Effector memory CD4-positive, alpha-beta T cell (primary cell): ENCODE data around the gene GPD2.

ENCODE experiments used
- DNase-seq, 3 donors: peaks; one replicate each; pipeline ENCODE4 v3.0.0-alpha.2; 2020
- H3K27ac ChIP-seq: 2 replicates; pipeline ENCODE4 v1.7.0; 2013; ENCODE audit warnings: mild to moderate bottlenecking, low read length, moderate library complexity; ENCODE audit not compliant: insufficient read depth, poor library complexity, severe bottlenecking
- H3K27me3 ChIP-seq: replicated peaks from 2 replicates; pipeline ENCODE4 v1.7.0; 2013; ENCODE audit warnings: mild to moderate bottlenecking, low read length; ENCODE audit not compliant: insufficient read depth, control insufficient read depth, poor library complexity, severe bottlenecking
- H3K36me3 ChIP-seq: 2 replicates; pipeline ENCODE4 v1.7.0; 2013; ENCODE audit warnings: mild to moderate bottlenecking, low read length, moderate library complexity; ENCODE audit not compliant: control insufficient read depth, insufficient read depth
- H3K4me1 ChIP-seq: 2 replicates; pipeline ENCODE4 v1.7.0; 2013; ENCODE audit warnings: low read length, mild to moderate bottlenecking; ENCODE audit not compliant: control insufficient read depth, insufficient read depth, poor library complexity, severe bottlenecking
- H3K4me3 ChIP-seq: 2 replicates; pipeline ENCODE4 v1.7.0; 2013; ENCODE audit warnings: low read length, low read depth, mild to moderate bottlenecking; ENCODE audit not compliant: insufficient read depth, poor library complexity, severe bottlenecking
- H3K9me3 ChIP-seq: 2 replicates; pipeline ENCODE4 v1.7.0; 2013; ENCODE audit warnings: mild to moderate bottlenecking, low read length, moderate library complexity; ENCODE audit not compliant: control insufficient read depth

The GPD2 gene

GRCh38 chr2:156436497-156437085 is 412 bp downstream of the GPD2 start:
- DNase-seq: no peak
- Histone ChIP-seq H3K4me1 (peaks cover 20% of the 10 kb centered on the region), H3K9me3 (no peaks in the 10 kb centered on the region), H3K27ac (peak overlapping the region; percentile 69), H3K27me3 (no peaks in the 10 kb centered on the region), H3K36me3 (no peaks in the 10 kb centered on the region), H3K4me3 (peak overlapping the region; percentile 75)

- Histone ChIP-seq H3K4me3 (peak overlapping the region; percentile 75), H3K27me3 (no peaks in the 10 kb centered on the region), H3K9me3 (no peaks in the 10 kb centered on the region), H3K27ac (no peak overlapping the region), H3K36me3 (no peaks in the 10 kb centered on the region), H3K4me1 (peaks cover 20% of the 10 kb centered on the region)
- DNase-seq: no peak
These were observed 1.2 kb downstream of the GPD2 start for GRCh38 chr2:156437272-156437930.

- no peak overlapping the region for H3K27ac ChIP-seq
- H3K4me3 ChIP-seq: no peak overlapping the region
These were observed 1.8 kb downstream of the GPD2 start for GRCh38 chr2:156437931-156438410.

GRCh38 chr2:156443089-156443488 is 6.9 kb downstream of the GPD2 start:
- Histone ChIP-seq H3K4me3 (no peak overlapping the region), H3K4me1 (peaks cover 2% of the 10 kb centered on the region), H3K9me3 (no peaks in the 10 kb centered on the region), H3K36me3 (no peaks in the 10 kb centered on the region), H3K27ac (no peak overlapping the region), H3K27me3 (no peaks in the 10 kb centered on the region)
- DNase-seq: no peak

More at GRCh38 chr2:156437931-156438410, 1.8 kb downstream of the GPD2 start:
- Histone ChIP-seq H3K9me3 (no peaks in the 10 kb centered on the region), H3K36me3 (no peaks in the 10 kb centered on the region), H3K27me3 (no peaks in the 10 kb centered on the region), H3K4me1 (peaks cover 20% of the 10 kb centered on the region)
- no peak for DNase-seq

- Histone ChIP-seq H3K27me3 (no peaks in the 10 kb centered on the region), H3K4me1 (no peaks in the 10 kb centered on the region), H3K36me3 (no peaks in the 10 kb centered on the region), H3K27ac (no peak overlapping the region), H3K4me3 (no peak overlapping the region), H3K9me3 (no peaks in the 10 kb centered on the region)
- no peak for DNase-seq
These were observed 9.4 kb downstream of the GPD2 start for GRCh38 chr2:156445296-156446220.

GRCh38 chr2:156447761-156448160 is 11.6 kb downstream of the GPD2 start:
- Histone ChIP-seq H3K27ac (no peak overlapping the region), H3K4me3 (no peak overlapping the region), H3K27me3 (no peaks in the 10 kb centered on the region), H3K4me1 (no peaks in the 10 kb centered on the region), H3K36me3 (no peaks in the 10 kb centered on the region), H3K9me3 (no peaks in the 10 kb centered on the region)
- no peak for DNase-seq

- Histone ChIP-seq H3K9me3 (no peaks in the 10 kb centered on the region), H3K4me1 (no peaks in the 10 kb centered on the region), H3K36me3 (no peaks in the 10 kb centered on the region), H3K27me3 (no peaks in the 10 kb centered on the region), H3K4me3 (no peak overlapping the region), H3K27ac (no peak overlapping the region)
- no peak for DNase-seq
These were observed 12.6 kb downstream of the GPD2 start for GRCh38 chr2:156448766-156449165.

- no peak overlapping the region for H3K27ac ChIP-seq
- H3K36me3 ChIP-seq: no peaks in the 10 kb centered on the region
- no peak for DNase-seq
These were observed 16.8 kb downstream of the GPD2 start for GRCh38 chr2:156452971-156453370.

GRCh38 chr2:156455361-156455975 is 19.3 kb downstream of the GPD2 start:
- Histone ChIP-seq H3K4me3 (no peak overlapping the region), H3K4me1 (no peaks in the 10 kb centered on the region), H3K27ac (no peak overlapping the region), H3K9me3 (no peaks in the 10 kb centered on the region), H3K27me3 (no peaks in the 10 kb centered on the region), H3K36me3 (no peaks in the 10 kb centered on the region)
- no peak for DNase-seq

More at GRCh38 chr2:156452971-156453370, 16.8 kb downstream of the GPD2 start:
- Histone ChIP-seq H3K4me3 (no peak overlapping the region), H3K4me1 (no peaks in the 10 kb centered on the region), H3K27me3 (no peaks in the 10 kb centered on the region), H3K9me3 (no peaks in the 10 kb centered on the region)
